SK-N-SH treated with all-trans-retinoic acid at 6 μM for 48 hours (cell line): Measurements from ENCODE around the gene RABGAP1L.
"Not testable (repeated sequence)": the region's sequence is repeated elsewhere in the genome, so short reads cannot be mapped to it uniquely, and the experiment has no call there.

Experiments used
- ARNTL ChIP-seq: fragments of 450-650 bp; formaldehyde crosslinking; IDR thresholded peaks from 2 replicates; pipeline ENCODE4 v1.5.0; 2020; ENCODE audit warnings: low read depth, mild to moderate bottlenecking, moderate library complexity, borderline replicate concordance
- CREB5 ChIP-seq: fragments of 250-450 bp; sonication (Bioruptor Pico); IDR thresholded peaks from 2 replicates; pipeline ENCODE4 v1.5.1; 2020; ENCODE audit warnings: low read depth, mild to moderate bottlenecking, moderate library complexity
- SNAI2 ChIP-seq: fragments of 250-450 bp; sonication (Bioruptor Pico); IDR thresholded peaks from 2 replicates; pipeline ENCODE4 v1.5.0; 2020; ENCODE audit warnings: mild to moderate bottlenecking, moderate library complexity
- ZC3H10 ChIP-seq: fragments of 250-450 bp; sonication (Bioruptor Pico); IDR thresholded peaks from 2 replicates; pipeline ENCODE4 v1.5.1; 2021; ENCODE audit warnings: mild to moderate bottlenecking, moderate library complexity

DNA sequence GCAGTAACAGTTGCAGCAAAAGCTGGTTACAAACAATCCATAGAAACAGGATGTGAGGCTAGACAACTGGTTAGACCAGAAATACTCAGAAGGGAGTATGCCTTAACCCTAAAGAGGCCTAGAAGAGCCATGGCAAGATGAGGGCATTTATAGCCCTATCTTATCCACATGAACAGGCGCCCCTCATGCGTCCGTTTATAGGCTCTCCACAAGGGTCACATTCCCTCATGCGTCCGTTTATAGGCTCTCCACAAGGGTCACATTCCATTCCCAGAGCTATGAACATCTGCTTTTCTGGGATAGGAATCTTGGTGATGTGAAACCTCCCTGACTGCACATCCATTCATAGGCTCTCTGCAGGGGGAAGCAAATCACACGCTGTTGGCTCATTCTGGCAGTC, 416.8 kb downstream of the RABGAP1L start:
- TF ChIP-seq ZC3H10 (CRISPR knock-in tag); ARNTL (CRISPR knock-in tag); CREB5 (CRISPR knock-in tag); SNAI2: not testable (repeated sequence)
